AG04450 (cell line): ENCODE measurements around the gene PPARG. TPM values are rescaled to one million over a fixed set of nuclear protein-coding genes. Genes with fewer than 3 reads are reported as not detected.

Experiments
- CTCF ChIA-PET: fragments of 300-600, 350-600 bp; formaldehyde crosslinking; extraction: SDS; loops from one replicate; lab custom pipeline; 2022; ENCODE audit warnings: antibody characterized with exemption, inconsistent platforms; lab: Charles Lee
- POLR2A ChIA-PET: fragments of 350-600 bp; formaldehyde crosslinking; extraction: SDS; loops from one replicate; lab custom pipeline; 2021; ENCODE audit warnings: antibody characterized with exemption, inconsistent platforms; lab: Yijun Ruan, JAX
- DNase-seq: peaks from one replicate; pipeline ENCODE4 v3.0.0-alpha.2; 2011; ENCODE audit warnings: low read depth, low spot score
- H3K27ac ChIP-seq: one replicate; pipeline ENCODE4 v1.5.1; 2012; ENCODE audit warnings: low read depth, low read length, control low read depth
- H3K27me3 ChIP-seq: one replicate; pipeline ENCODE4 v1.6.0; 2012; ENCODE audit warnings: low read length; ENCODE audit not compliant: control insufficient read depth, insufficient read depth
- H3K4me3 ChIP-seq: 2 replicates; pipeline ENCODE4 v1.5.1; 2011; ENCODE audit warnings: mild to moderate bottlenecking, low read depth, low read length, control low read depth
- H3K9me3 ChIP-seq: 2 replicates; pipeline ENCODE4 v1.5.1; 2012; ENCODE audit warnings: low read length; ENCODE audit not compliant: control insufficient read depth, insufficient read depth
- polyA plus RNA-seq: library from polyadenylated mRNA; depleted of rRNA; stranded (reverse); fragments of >200 nt; gene quantifications from 2 replicates; pipeline ENCODE4 v1.2.3, GENCODE V29; 2011
- TF ChIP-seq, protein P1 (sequence below): IDR thresholded peaks from 2 replicates; pipeline ENCODE4 v1.5.1; 2011; ENCODE audit warnings: low read depth, low read length, control low read depth, inconsistent platforms

The PPARG gene
- polyA plus RNA-seq, 1 experiment = 33.8 TPM

DNA sequence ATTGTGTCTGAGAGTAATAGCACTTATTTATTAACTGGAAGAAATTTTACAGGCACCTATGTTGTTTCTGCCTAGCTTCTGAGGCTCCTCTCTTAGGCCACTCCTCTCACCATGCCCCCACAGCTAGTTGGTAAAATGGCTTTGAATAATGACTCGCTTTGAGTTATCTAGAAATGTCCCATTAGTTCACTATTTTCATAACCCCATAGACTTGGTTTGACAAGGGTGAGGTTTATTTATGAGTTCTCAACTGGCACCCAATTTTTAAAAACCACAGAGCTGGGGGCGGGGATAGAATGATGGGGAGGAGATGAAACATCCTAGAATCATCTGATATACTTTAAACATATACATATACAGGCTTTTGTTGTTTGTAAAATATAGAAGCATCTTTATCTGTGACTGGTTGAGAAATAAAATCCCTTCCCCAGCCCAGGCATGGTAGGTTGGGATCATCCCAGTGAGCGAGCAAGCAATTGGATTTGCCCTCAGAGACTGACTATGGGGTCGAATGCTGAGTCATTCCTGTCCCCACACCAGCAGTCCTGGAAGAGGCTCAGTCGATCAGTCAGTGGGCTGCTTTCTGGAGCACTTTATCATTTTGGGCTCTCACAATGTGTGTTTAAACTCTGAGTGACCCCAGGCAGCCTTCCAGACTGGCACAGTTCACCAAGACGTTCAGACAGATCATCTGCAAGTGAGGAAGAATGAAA, 135.2 kb downstream of the PPARG start:
- Histone ChIP-seq H3K27me3 (peaks cover 7% of the 10 kb centered on the region), H3K4me3 (no peak overlapping the region), H3K9me3 (no peaks in the 10 kb centered on the region), H3K27ac (no peak overlapping the region)
- TF ChIP-seq, protein P1, sequence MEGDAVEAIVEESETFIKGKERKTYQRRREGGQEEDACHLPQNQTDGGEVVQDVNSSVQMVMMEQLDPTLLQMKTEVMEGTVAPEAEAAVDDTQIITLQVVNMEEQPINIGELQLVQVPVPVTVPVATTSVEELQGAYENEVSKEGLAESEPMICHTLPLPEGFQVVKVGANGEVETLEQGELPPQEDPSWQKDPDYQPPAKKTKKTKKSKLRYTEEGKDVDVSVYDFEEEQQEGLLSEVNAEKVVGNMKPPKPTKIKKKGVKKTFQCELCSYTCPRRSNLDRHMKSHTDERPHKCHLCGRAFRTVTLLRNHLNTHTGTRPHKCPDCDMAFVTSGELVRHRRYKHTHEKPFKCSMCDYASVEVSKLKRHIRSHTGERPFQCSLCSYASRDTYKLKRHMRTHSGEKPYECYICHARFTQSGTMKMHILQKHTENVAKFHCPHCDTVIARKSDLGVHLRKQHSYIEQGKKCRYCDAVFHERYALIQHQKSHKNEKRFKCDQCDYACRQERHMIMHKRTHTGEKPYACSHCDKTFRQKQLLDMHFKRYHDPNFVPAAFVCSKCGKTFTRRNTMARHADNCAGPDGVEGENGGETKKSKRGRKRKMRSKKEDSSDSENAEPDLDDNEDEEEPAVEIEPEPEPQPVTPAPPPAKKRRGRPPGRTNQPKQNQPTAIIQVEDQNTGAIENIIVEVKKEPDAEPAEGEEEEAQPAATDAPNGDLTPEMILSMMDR = no peak
- ChIA-PET POLR2A (interaction anchor here (0.6 kb wide), 1 partner anchor 37 kb away, joined by 3 read pairs; no protein-coding TSS in a partner anchor), CTCF (no interaction called here)
- DNase-seq = no peak

DNA sequence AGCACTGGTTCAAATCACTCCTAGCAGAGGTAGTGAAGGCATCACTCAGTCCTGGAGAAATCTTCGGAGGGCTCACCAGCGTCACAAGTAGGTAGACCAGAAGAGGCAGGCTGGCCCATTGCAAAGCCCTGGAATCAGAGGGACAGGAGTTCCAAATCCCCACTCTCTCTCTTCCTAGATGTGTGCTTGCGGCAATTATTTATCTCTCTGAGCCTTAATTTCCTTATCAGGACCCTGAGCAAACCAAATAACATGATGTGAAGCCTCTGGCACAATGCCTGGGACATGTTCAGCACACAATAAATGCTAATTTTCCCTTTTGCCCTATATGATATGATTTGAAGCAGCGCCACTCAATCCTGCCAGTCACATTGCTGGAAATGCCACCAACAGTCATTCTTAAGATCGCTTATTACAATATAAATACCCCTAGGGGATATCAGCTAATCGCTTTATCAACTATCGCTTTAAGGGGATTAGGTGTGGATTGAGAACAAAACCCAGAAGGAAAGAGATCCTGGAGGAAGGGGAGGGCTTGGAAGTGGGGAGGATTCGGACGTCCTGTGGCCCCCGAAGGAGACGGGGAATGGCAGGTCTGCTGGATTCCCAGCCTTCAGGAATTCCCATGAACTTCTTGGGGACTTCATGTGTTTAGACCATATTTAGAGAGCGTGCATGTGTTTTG, 135.9 kb downstream of the PPARG start:
- TF ChIP-seq, protein P1 = no peak
- H3K9me3 ChIP-seq = no peaks in the 10 kb centered on the region
- peaks cover 7% of the 10 kb centered on the region for H3K27me3 ChIP-seq
- CTCF ChIA-PET = no interaction called here
- no peak overlapping the region for H3K4me3 ChIP-seq
- no peak for DNase-seq
- H3K27ac ChIP-seq = no peak overlapping the region
- POLR2A ChIA-PET = no interaction called here

DNA sequence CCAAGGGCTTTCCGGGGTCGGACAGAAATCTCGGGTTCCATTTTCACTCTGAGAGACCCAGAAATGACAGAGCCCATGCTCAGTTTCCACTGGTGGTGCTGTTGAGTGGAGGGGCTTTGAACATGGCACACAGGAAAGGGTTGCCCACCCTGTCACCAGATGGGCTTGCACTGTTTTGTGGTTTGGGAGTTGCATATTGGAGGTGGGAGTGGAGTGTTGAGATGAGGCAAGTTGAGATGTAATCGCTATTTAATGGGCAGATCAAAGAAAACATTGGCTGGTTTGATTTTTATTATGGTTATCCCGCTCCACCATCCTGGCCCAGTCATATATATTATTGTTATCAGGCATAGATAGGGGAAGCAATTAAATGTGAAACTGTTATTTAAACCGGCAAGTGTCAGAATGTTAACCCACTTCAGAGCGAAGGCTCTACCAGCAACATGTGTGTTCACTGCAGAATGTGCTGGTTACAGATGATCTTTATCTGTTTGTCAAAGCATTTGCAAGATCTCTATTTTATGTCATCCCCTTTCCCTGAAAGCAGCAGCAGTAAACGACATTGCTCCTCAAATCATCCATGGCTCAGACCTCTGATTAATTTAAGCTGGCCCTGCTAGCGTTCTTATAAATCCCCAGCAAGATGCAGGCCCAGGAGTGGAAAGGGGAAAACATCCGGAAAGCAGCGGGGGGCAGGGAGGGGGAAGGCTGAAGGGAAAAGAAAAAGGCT, 137.1 kb downstream of the PPARG start:
- POLR2A ChIA-PET = no interaction called here
- TF ChIP-seq, protein P1 = no peak
- Histone ChIP-seq H3K9me3 (no peaks in the 10 kb centered on the region), H3K27me3 (peaks cover 6% of the 10 kb centered on the region), H3K4me3 (no peak overlapping the region), H3K27ac (no peak overlapping the region)
- CTCF ChIA-PET = no interaction called here
- DNase-seq = no peak

DNA sequence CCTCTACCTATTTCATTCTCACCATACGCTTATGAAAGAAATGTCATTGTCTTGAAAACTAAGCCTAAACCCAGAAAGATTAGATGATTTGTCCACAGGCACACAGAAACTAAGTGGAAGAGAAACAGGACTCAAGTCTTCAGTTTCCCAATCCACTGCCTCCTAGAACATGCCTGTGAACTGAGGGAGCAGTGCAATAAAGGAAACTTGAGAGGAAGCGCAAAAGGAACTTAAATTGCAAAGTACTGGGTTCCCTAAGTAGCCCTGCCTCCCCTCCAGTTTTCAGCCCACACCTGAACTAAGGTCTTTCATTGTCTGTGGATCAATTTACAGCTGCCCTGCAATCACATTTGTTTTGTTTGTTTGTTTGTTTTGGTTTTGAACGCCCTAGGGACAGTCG, 138.7 kb downstream of the PPARG start:
- TF ChIP-seq, protein P1 = no peak
- peaks cover 4% of the 10 kb centered on the region for H3K27me3 ChIP-seq
- ChIA-PET CTCF (interaction anchor here (0.7 to 1.0 kb wide), 2 partner anchors 13 to 292 kb away, joined by 3 to 4 read pairs; no protein-coding TSS in a partner anchor), POLR2A (no interaction called here)
- H3K4me3 ChIP-seq = no peak overlapping the region
- no peak for DNase-seq
- no peak overlapping the region for H3K27ac ChIP-seq
- H3K9me3 ChIP-seq = no peaks in the 10 kb centered on the region
